Thoracic aorta (tissue), 2 donors: Measurements from ENCODE around the gene FOXP3. TPM values are rescaled to one million over a fixed set of nuclear protein-coding genes. Genes with fewer than 3 reads are reported as not detected.

Source experiments
- ATAC-seq: fragments of 150-250 bp; one replicate; pipeline ENCODE4 v1.8.0; 2017; ENCODE audit warnings: low read depth; ENCODE audit not compliant: insufficient number of reproducible peaks, low FRiP score
- DNase-seq: peaks from one replicate; pipeline ENCODE4 v3.0.0-alpha.2; 2020; ENCODE audit warnings: low spot score
- H3K27ac ChIP-seq, 2 donors: fragments of 200-600 bp; sonication (generic); 1 replicate in 1 of 2; 2 replicates in 1 of 2; pipeline ENCODE4 v1.5.1; 2016; ENCODE audit warnings: mild to moderate bottlenecking in 2 of 2, moderate library complexity in 2 of 2
- H3K27me3 ChIP-seq: fragments of 200-600 bp; sonication (generic); replicated peaks from 2 replicates; pipeline ENCODE4 v1.6.0; 2016; ENCODE audit warnings: mild to moderate bottlenecking; ENCODE audit not compliant: insufficient read depth
- H3K36me3 ChIP-seq: fragments of 200-600 bp; sonication (generic); one replicate; pipeline ENCODE4 v1.5.1; 2016
- H3K4me1 ChIP-seq, 2 donors: fragments of 200-600 bp; sonication (generic); 1 replicate in 1 of 2; 2 replicates in 1 of 2; pipeline versions ENCODE4 v1.5.1 to v1.6.0; 2016; ENCODE audit warnings: low read depth in 2 of 2, mild to moderate bottlenecking in 1 of 2; ENCODE audit not compliant: control insufficient read depth in 1 of 2
- H3K4me3 ChIP-seq: fragments of 200-600 bp; sonication (generic); 2 replicates; pipeline ENCODE4 v1.5.1; 2016; ENCODE audit warnings: mild to moderate bottlenecking
- H3K9me3 ChIP-seq: fragments of 200-600 bp; sonication (generic); 2 replicates; pipeline ENCODE4 v1.5.1; 2016
- CTCF ChIP-seq: fragments of 200-600 bp; sonication (generic); IDR thresholded peaks from one replicate; pipeline ENCODE4 v1.5.1; 2019; ENCODE audit warnings: antibody characterized with exemption
- total RNA-seq, 2 donors: library from RNA; depleted of rRNA; stranded (reverse); fragments of >200 nt; gene quantifications; one replicate each; pipeline versions ENCODE4 v1.1.0 to v1.2.3, GENCODE V29; 2016

The FOXP3 gene
- total RNA-seq, 2 donors from 2014 or later, result not detected

GRCh38 chrX:49269010-49269766, 4.7 kb upstream of the FOXP3 start:
- peak overlapping the region; percentile 81 for H3K4me3 ChIP-seq
- H3K4me1 ChIP-seq, result peaks cover 5 to 26% of the 10 kb centered on the region in 2 donors
- H3K27me3 ChIP-seq, result no peaks in the 10 kb centered on the region
- no peaks in the 10 kb centered on the region for H3K9me3 ChIP-seq
- no peaks in the 10 kb centered on the region for H3K36me3 ChIP-seq
- H3K27ac ChIP-seq, result peak overlapping the region; percentile 86 to 89
- DNase-seq (peak; percentile 91), ATAC-seq (peak; percentile 97)
- TF ChIP-seq CTCF, result no peak

GRCh38 chrX:49268702-49269009, 4.1 kb upstream of the FOXP3 start:
- no peak for TF ChIP-seq CTCF
- H3K27ac ChIP-seq, result peak overlapping the region; percentile 86 to 89
- H3K36me3 ChIP-seq, result no peaks in the 10 kb centered on the region
- H3K9me3 ChIP-seq, result no peaks in the 10 kb centered on the region
- H3K27me3 ChIP-seq, result no peaks in the 10 kb centered on the region
- peaks cover 5 to 26% of the 10 kb centered on the region in 2 donors for H3K4me1 ChIP-seq
- no peak for DNase-seq
- peak overlapping the region; percentile 81 for H3K4me3 ChIP-seq
- ATAC-seq, result no peak

GRCh38 chrX:49266523-49267445, 2.3 kb upstream of the FOXP3 start:
- Histone ChIP-seq H3K4me1 (peaks cover 0 to 15% of the 10 kb centered on the region in 2 donors), H3K36me3 (no peaks in the 10 kb centered on the region), H3K9me3 (no peaks in the 10 kb centered on the region), H3K4me3 (no peak overlapping the region), H3K27me3 (no peaks in the 10 kb centered on the region), H3K27ac (no peak overlapping the region)
- no peak for TF ChIP-seq CTCF
- ATAC-seq (no peak), DNase-seq (no peak)

- TF ChIP-seq CTCF, result no peak
- Histone ChIP-seq H3K27ac (no peak overlapping the region), H3K4me3 (no peak overlapping the region), H3K36me3 (no peaks in the 10 kb centered on the region), H3K4me1 (no peaks in the 10 kb centered on the region), H3K9me3 (no peaks in the 10 kb centered on the region), H3K27me3 (no peaks in the 10 kb centered on the region)
- no peak for DNase-seq
- ATAC-seq, result no peak
These were observed 879 bp downstream of the FOXP3 start for GRCh38 chrX:49263631-49264030.

- Histone ChIP-seq H3K27me3 (no peaks in the 10 kb centered on the region), H3K4me1 (no peaks in the 10 kb centered on the region), H3K36me3 (no peaks in the 10 kb centered on the region), H3K27ac (no peak overlapping the region), H3K9me3 (no peaks in the 10 kb centered on the region), H3K4me3 (no peak overlapping the region)
- no peak for TF ChIP-seq CTCF
- ATAC-seq (no peak), DNase-seq (no peak)
These were observed 1.9 kb downstream of the FOXP3 start for GRCh38 chrX:49262603-49263002.
